ENCODE results near the gene BLM.

GRCh38 chr15:90686435-90687218 lies 30.5 kb upstream of the BLM start:
- no peak for TF ChIP-seq FOXP2 (optimal IDR thresholded peaks at IDR 0.05; ENCODE audit: borderline replicate concordance, extremely low read depth, extremely low read length, insufficient read depth)
- TF ChIP-seq POLR2AphosphoS5 (IDR thresholded peaks at IDR 0.05; ENCODE audit: low read depth, low read length), result no peak
- TF ChIP-seq, protein P1, sequence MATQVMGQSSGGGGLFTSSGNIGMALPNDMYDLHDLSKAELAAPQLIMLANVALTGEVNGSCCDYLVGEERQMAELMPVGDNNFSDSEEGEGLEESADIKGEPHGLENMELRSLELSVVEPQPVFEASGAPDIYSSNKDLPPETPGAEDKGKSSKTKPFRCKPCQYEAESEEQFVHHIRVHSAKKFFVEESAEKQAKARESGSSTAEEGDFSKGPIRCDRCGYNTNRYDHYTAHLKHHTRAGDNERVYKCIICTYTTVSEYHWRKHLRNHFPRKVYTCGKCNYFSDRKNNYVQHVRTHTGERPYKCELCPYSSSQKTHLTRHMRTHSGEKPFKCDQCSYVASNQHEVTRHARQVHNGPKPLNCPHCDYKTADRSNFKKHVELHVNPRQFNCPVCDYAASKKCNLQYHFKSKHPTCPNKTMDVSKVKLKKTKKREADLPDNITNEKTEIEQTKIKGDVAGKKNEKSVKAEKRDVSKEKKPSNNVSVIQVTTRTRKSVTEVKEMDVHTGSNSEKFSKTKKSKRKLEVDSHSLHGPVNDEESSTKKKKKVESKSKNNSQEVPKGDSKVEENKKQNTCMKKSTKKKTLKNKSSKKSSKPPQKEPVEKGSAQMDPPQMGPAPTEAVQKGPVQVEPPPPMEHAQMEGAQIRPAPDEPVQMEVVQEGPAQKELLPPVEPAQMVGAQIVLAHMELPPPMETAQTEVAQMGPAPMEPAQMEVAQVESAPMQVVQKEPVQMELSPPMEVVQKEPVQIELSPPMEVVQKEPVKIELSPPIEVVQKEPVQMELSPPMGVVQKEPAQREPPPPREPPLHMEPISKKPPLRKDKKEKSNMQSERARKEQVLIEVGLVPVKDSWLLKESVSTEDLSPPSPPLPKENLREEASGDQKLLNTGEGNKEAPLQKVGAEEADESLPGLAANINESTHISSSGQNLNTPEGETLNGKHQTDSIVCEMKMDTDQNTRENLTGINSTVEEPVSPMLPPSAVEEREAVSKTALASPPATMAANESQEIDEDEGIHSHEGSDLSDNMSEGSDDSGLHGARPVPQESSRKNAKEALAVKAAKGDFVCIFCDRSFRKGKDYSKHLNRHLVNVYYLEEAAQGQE (IDR thresholded peaks at IDR 0.05; ENCODE audit: insufficient read depth in 1 of 2, low read depth in 2 of 2, low read length in 2 of 2), result no peak
- no peak for TF ChIP-seq TAF1 (IDR thresholded peaks at IDR 0.05; ENCODE audit: borderline replicate concordance, insufficient read depth, low read length)
- TF ChIP-seq SIN3A (IDR thresholded peaks at IDR 0.05; ENCODE audit: borderline replicate concordance, insufficient read depth, low read length), result no peak
